A204.1 (cell line): Measurements from ENCODE around the gene SPRR2B.
"Not testable (repeated sequence)": the region's sequence is repeated elsewhere in the genome, so short reads cannot be mapped to it uniquely, and the experiment has no call there.

Experiments
- FAIRE-seq: peaks from 2 replicates; lab custom pipeline; 2012; peaks lifted over from hg19 to GRCh38; lab: Jason Lieb, UNC

The SPRR2B gene

DNA sequence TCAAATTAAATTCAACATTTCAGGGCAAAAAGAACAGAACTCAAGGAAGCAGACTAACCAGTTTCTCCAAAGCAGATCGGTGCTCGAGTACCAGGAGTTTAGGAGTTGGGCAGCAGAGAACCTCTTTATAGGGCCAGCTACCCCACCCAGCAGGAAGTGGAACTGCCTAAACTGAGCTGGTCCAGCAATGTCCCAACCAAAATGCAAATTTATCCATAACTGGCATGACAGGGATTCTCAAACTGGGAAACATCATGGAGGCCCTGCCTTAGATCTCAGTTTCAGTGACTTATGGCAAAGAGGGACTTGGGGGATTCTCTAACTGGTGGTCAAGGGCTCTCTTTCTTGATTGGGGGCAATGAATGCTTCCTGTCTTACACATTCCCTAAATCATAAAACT lies at the start of gene SPRR2B:
SPRR2B (minus strand) TSS at position 101 of the 400 bp plus-strand sequence. CDS start 772 bp downstream, outside the sequence.
- FAIRE-seq, result no peak

DNA sequence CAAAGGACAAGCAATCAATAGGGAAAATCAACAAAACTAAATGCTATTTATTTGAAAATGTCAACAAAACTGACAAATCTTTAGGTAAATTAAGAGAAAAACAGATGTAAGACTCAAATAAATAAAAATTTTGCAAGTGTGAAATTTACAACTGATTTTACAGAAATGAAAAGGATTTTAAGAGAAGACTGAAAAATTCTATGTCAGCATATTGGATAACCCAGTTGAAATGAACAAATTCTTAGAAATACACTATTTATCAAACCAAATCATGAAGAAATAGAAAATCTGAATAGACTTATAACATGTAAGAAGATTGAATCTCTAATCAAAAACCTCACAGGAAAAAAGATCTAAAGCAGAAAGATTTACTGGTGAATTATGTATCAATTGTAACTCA lies 49.5 kb upstream of the SPRR2B start:
- no peak for FAIRE-seq

DNA sequence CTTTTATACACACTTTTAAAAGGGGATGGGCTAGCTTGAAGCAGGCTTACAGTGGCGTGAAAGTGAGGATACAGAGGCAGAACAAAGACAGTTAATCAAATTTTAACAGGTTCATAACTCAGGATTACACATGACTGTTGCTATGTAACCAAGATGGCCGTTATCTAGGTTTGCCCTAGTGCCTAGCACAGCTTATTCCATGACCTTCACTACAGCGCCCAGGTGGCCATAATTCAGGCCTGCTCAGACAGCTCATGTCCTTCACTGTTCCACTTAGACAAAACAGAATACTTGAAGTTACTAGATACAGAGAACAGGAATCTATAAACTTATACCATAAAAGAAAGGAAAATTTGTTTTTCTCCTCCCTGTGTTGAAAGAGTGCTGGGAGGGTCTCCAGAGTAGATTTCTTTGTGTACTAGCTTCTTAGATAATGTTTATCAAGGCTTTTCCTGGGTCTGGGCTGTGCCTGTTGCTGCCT lies 48.1 kb upstream of the SPRR2B start:
- FAIRE-seq, result no peak

DNA sequence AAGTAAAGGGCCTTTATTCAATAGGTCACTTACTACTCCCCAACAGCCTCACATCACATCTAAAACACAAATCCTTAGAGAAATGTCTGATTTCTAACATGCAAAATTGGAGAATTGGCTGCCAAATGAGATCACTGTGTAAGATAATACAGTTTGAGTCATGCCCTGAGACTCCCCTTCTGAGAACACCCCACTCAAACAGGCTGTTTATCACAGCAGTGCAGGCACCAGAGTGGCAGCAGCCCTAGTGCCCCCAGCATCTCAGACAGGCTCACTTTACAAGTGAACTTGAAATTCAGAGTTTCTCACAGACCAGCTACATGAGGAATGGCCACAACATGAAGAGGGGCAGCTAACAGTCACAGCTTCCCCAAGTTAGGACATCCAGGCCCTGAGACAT lies 43.9 kb upstream of the SPRR2B start:
- FAIRE-seq, result not testable (repeated sequence)

DNA sequence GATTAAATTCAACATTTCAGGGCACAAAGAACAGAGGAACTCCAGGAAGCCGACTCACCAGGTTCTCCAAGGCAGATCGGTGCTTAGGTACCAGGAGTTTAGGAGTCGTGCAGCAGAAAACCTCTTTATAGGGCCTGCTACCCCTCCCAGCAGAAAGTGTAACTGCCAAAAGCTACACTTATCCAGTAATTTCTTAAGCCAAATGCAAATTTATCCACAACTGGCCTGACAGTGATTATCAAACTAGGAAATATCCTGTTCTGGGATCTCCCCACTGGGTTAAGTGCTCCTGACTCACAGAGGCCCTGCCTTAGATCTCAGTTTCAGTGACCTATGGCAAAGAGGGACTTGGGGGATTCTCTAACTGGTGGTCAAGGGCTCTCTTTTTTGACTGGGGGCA lies 42.0 kb upstream of the SPRR2B start, which contains the start of gene SPRR2F:
SPRR2F (minus strand) TSS at position 101 of the 400 bp plus-strand sequence. CDS start 783 bp downstream, outside the sequence.
- FAIRE-seq, result no peak

DNA sequence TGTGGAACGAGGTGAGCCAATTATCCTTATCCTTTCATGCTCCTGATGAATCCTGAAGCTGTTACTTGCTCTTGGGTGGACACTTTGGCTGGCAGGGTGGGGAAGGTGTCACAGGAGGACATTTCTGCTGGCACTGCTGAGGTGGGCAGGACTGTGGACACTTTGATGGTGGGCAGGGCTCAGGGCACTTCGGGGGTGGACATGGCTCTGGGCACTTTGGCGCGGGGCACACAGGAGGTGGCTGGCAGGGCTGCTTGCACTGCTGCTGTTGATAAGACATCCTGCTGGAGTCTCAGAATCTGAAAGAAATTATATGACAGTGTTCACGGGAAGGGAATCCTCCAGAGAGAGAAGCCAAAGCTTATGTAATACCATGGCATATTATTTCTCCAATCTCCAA lies 41.0 kb upstream of the SPRR2B start:
- FAIRE-seq, result not testable (repeated sequence)

DNA sequence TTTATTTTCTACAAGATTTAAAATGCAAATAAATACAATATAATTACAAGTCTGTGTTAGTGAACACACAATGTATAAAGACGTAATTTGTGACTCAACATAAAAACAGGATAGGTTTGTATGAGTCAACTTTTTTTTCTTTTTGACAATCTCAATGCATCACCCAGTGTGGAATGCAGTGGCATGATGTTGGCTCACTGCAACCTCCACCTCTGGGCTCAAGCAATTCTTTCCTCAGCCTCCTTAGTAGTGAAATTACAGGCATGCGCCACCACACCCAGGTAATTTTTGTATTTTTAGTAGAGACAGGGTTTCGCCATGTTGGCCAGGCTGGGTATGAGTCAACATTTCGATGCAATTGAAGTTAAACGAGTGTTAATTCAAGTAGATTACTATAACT lies 28.8 kb upstream of the SPRR2B start:
- no peak for FAIRE-seq

DNA sequence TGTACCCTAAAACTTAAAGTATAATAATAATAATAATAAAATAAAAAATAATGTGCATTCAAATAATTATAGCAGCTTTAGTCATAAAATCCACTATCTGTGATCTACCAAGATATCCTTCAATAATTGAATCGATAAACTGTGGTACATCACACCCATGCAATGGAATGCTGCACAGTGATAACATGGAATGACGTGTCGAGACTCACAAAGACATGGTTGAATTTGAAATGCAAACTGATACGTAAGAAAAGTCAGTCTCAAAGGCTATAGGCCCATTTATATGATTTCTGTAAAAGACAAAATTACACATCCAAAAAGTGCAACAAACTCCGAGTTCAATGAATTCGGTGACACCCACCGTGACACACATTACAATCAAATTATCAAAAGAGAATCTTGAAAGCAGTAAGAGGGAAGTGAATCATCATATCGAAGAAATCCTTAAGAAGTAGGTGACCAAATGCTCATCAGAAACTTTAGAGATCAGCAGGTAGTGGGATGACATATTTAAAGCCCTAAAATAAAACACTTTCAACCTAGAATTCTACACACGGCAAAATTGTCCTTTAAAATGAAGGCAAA lies 28.1 kb upstream of the SPRR2B start:
- FAIRE-seq, result no peak

DNA sequence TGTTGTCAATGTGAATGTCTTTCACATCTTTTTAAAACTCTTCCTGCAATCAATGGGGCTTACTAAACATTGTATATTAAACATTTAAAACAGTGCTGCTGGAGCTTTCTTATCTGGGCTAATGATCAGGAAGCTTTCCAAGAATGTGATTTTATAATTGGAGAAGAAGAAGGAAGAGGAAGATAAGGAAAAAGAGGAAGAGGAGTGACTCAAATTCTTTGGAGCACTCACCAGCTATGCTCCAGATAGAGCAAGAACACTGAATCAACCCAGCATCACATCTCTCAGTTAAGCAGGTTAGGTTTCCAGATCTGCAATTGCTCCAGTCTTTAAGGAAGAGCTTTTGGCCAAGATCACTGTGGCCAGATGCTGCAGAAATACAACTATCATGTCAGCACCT lies 24.4 kb upstream of the SPRR2B start:
- FAIRE-seq, result no peak

DNA sequence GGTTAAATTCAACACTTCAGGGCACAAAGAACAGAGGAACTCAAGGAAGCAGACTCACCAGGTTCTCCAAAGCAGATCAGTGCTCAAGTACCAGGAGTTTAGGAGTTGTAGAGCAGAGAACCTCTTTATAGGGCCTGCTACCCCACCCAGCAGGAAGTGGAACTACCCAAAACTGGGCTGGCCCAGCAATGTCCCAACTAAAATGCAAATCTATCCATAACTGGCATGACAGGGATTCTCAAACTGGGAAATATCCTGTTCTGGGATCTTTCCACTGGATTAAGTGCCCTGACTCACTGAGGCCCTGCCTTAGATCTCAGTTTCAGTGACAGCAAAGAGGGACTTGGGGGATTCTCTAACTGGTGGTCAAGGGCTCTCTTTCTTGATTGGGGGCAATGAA lies 23.0 kb upstream of the SPRR2B start, which contains the start of gene SPRR2E:
SPRR2E (minus strand) TSS at position 101 of the 400 bp plus-strand sequence. CDS start 775 bp downstream, outside the sequence.
- FAIRE-seq, result no peak

DNA sequence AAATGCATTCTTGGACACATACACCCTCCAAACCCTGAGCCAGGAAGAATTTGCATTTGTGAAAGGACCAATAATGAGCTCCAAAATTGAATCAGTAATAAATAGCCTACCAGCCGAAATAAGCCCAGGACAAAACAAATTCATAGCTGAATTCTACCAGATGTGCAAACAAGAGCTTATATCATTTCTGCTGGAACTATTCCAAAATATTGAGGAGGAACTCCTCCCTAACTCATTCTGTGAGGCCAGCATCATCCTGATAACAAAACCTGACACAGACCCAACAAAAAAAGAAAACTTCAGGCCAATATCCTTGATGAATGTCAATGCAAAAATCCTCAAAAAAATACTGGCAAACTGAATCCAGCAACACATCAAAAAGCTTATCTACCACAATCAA lies 16.2 kb upstream of the SPRR2B start:
- no peak for FAIRE-seq

DNA sequence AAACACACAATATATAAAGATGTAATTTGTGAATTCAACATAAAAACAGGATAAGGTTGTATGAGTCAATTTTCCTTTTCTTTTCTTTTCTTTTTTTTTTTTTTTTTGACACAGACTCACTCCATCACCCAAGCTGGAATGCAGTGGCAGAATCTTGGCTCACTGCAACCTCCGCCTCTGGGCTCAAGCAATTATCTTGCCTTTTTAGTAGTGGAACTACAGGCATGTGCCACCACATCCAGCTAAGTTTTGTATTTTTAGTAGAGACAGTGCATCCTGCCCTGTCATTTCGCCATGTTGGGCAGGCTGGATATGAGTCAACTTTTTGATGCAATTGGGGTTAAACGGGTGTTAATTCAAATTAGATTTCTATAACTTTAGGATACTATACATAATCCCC lies 10.3 kb upstream of the SPRR2B start:
- FAIRE-seq, result no peak

DNA sequence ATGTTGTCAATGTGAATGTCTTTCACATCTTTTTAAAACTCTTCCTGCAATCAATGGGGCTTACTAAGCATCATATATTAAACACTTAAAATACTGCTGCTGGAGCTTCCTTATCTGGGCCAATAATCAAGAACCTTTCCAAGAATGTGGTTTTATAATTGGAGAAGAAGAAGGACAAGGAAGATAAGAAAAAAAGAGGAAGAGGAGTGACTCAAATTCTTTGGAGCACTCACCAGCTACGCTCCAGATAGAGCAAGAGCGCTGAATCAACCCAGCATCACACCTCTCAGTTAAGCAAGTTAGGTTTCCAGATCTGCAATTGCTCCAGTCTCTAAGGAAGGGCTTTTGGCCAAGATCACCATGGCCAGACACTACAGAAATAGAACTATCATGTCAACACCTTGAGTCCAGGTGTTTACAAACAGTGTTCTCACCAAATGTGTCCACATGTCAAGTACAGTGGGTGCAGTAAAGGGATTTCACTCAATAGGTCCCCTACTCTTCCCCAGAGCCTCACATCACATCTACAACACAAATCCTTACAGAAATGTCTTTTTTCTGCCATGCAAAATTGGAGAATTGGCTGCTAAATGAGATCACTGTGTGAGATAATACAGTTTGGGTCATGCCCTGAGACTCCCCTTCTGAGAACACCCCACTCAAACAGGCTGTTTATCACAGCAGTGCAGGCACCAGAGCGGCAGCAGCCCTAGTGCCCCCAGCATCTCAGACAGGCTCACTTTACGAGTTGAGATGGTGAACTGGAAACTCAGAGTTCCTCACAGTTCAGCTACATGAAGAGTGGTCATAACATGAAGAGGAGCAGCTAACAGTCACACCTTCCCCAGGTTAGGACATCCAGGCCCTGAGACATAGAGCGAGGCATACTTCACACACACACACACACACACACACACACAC lies 1.7 kb upstream of the SPRR2B start:
- no peak for FAIRE-seq

DNA sequence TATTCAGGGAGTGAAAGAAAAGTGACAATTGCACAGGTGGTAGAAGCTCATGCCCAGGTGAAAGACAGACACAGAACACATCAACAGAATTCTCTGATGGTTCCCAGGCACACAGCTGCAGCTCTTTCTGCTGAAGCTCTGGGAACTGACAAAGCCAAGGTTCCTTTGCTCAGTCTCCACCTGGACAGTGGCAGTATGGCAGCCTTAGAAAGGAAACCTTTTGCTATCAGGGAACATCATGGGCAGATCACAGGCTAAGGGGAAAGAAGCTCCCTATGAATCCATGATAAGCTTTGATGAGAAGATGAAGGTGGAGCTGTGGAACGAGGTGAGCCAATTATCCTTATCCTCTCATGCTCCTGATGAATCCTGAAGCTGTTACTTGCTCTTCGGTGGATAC lies 1.2 kb downstream of the SPRR2B start:
- FAIRE-seq, result no peak

DNA sequence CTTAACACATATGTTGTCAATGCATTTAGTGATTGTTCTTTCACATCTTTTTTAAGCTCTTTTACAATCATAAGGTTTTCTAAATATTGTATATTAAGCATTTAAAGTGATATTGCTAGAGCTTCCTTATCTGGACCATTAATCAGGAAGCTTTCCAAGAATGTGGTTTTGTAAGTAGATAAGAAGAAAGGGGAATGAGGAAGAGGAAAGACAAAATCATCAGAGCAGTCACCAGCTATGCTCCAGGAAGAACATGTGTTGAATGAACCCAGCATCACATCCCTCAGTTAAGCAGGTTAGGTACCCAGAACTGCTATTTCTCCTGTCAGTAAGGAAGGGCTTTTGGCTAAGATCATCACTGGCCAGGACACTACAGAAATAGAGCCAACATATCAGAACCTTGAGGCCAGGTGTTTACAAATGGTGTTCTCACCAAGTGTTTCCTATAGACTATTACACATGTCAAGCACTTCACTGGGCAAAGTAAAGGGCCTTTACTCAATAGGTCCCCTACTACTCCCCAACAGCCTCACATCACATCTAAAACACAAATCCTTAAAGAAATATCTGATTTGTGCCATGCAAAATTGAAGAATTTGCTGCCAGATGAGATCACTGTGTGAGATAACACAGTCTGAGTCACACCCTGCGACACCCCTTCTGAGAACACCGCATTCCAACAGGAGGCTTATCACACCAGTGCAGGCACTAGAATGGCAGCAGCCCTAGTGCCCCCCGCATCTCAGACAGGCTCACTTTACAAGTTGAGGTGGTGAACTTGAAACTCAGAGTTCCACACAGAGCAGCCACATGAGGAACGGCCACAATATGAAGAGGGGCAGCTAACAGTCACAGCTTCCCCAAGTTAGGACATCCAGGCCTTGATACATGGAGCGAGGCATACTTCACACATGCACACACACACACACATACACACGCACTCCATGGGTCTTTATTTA lies 12.3 kb downstream of the SPRR2B start:
- no peak for FAIRE-seq

DNA sequence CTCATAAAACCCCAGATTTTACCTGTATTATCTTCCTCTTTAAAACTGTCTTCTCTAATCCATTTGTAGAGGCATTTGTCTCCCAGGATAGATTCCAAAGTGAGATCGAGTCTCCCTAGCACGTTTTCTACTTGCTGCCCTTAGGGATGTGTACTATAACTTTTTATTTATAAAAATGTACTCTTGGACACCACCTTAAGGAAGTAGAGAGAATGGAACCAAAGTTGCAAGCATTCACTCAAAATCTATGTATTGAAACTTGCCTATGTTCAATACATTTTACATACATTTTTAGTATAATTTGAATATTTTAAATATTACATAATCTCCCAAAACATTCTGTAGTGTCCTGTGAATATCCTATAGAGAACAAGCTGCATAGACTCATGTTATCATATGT lies 13.3 kb downstream of the SPRR2B start:
- FAIRE-seq, result peak; percentile 64

DNA sequence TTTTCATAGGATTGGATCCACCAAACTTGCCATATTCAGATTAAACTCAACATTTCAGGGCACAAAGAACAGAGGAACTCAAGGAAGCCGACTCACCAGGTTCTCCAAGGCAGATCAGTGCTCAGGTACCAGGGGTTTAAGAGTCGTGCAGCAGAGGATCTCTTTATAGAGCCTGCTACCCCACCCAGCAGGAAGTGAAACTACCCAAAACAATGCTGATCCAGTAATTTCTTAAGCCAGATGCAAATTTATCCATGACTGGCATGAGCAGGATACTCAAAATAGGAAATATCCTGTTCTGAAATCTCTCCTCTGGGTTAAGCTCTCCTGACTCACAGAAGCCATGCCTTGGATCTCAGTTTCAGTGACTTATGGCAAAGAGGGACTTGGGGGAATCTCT lies 14.0 kb downstream of the SPRR2B start, which contains the start of gene SPRR2A:
SPRR2A (minus strand) TSS at position 138 of the 400 bp plus-strand sequence. CDS start 777 bp downstream, outside the sequence.
- no peak for FAIRE-seq

DNA sequence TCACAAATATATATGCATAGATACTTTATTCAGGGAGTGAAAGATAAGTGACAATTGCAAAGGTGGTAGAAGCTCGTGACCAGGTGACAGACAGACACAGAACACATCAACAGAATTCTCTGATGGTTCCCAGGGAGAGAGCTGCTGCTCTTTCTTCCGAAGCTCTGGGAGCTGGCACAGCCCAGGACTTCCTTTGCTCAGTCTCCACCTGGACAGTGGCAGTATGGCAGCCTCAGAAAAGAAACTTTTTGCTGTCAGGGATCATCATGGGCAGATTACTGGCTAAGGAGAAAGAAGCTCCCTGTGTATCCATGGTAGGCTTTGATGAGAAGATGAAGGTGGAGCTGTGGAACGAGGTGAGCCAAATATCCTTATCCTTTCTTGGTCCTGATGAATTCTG lies 15.3 kb downstream of the SPRR2B start:
- FAIRE-seq, result not testable (repeated sequence)

DNA sequence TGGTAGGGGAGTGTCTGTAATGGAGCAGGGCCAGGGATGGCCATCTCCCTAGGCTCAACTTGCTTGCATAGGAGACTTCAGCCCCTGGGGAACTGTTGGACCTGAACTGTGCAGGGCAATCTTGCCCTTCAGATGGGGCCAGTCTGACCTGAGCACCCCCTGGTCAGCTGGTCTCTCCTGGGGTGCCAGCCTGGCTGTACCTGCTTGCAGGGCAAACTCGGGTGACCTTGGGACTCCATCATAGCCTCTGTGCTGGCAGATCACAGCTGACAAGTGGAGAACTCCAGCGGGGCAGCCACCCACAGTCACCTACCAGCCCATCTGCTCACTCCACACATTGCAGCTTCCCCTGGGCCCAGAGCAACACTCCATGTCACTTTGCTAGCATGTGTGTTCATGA lies 22.2 kb downstream of the SPRR2B start:
- no peak for FAIRE-seq

DNA sequence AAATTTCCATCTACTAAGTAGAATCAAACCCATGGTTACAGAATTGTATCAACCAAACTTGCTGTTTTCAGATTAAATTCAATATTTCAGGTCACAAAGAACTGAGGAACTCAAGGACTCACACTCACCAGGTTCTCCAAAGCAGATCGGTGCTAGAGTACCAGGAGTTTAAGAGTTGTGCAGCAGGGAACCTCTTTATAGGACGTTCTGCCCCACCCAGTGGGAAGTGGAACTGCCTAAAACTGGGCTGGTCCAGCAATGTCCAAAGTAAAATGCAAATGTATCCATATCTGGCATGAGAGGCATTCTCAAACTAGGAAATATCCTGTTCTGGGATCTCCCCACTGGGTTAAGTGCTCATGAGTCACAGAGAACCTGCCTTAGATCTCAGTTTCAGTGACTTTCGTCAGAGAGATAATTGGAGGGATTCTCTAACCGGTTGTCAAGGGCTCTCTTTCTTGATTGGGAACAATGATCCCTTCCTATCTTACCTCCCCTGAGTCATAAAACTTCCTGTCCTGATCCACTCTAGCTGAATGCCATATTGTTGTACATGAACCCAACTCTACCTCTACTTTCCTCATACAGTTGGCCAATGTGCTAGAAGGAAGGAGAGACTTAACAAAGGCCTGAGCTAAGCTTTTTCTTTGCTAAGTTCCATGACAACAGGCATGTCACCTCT lies 30.3 kb downstream of the SPRR2B start, which contains the start of gene SPRR2D:
SPRR2D (minus strand) TSS at position 171 of the 682 bp plus-strand sequence. CDS start 774 bp downstream, outside the sequence.
- no peak for FAIRE-seq

DNA sequence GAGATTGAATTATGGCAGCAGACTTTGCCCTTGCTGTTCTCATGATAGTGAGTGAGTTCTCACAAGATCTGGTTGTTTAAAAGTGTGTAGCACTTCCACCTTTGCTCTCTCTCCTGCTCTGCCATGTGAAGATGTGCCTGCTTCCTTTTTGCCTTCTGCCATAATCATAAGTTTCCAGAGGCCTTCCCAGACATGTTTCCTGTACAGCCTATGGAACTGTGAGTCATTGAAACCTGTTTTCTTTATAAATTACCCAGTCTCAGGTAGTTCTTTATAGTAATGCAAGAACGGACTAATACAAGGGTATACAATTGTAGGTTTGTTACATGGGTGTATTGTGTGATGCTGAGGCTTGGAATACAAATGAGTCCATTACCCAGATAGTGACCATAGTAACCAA lies 36.2 kb downstream of the SPRR2B start:
- FAIRE-seq, result no peak
